ENCODE results near the gene CSTF1. TPM values are rescaled to one million over a fixed set of nuclear protein-coding genes. Genes with fewer than 3 reads are reported as not detected.

The CSTF1 gene
- total RNA-seq, 1 experiment from 2014 or later: 44.5 TPM

DNA sequence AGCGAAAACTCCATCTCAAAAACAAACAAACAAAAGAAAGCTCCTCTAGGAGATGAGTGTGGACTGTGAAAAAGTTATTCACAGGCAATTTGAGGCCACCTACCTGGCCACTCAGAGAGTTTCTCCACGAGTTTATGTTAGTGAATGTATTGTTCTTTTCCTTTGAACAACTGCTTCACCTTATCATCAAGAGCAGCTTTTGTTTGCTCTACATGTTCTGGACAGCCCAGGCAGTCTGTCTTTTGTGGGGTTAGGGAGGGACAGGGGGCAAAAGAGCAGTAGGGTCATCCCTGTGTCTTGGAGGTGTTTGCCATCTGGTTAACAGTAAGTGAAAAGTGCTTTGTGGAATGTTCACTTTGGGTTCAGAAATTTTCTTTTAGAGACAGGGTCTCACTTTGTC lies 27.6 kb downstream of the CSTF1 start:
- Histone ChIP-seq H3K9ac (ENCODE audit: low read length) (no peak overlapping the region), H4K20me1 (ENCODE audit: insufficient read depth) (no peaks in the 10 kb centered on the region), H3K27ac (ENCODE audit: low read depth, low read length) (no peak overlapping the region), H2AFZ (ENCODE audit: low read depth, low read length, poor library complexity, severe bottlenecking) (no peak overlapping the region), H3K79me2 (ENCODE audit: insufficient read depth, low read length) (no peaks in the 10 kb centered on the region), H3K4me1 (ENCODE audit: control insufficient read depth in 1 of 2, insufficient read depth in 2 of 2, low read length in 2 of 2) (peaks cover 15 to 21% of the 10 kb centered on the region in 2 experiments), H3K4me3 (replicated peaks in 1 of 2; ENCODE audit: low read depth in 1 of 2, low read length in 2 of 2) (no peak overlapping the region), H3K27me3 (ENCODE audit: insufficient read depth, low read length) (no peaks in the 10 kb centered on the region), H3K4me2 (ENCODE audit: low read length) (no peak overlapping the region), H3K9me2 (ENCODE audit: insufficient read depth) (no peaks in the 10 kb centered on the region), H3K9me3 (ENCODE audit: control insufficient read depth in 1 of 2, insufficient read depth in 1 of 2, low read depth in 1 of 2, low read length in 2 of 2) (no peaks in the 10 kb centered on the region), H3K36me3 (ENCODE audit: control insufficient read depth in 1 of 2, insufficient read depth in 2 of 2, low read length in 2 of 2) (no peaks in the 10 kb centered on the region)
- BruUV-seq (replicated peaks): no TSS peak
- ATAC-seq (no peak), DNase-seq (ENCODE audit: low read depth, low spot score) (no peak)
- ChIA-PET CTCF (no interaction called here), RAD21 (ENCODE audit: low non-redundant PET in 1 of 2, low total read pairs in 2 of 2, uncharacterized antibody in 2 of 2, unreplicated experiment in 2 of 2) (no interaction called here), POLR2A (no interaction called here)
- intact Hi-C loops (cut with micrococcal nuclease): no loop called here
- TF ChIP-seq REST (IDR thresholded peaks at IDR 0.05; ENCODE audit: low read depth) (no peak), CTCF (IDR thresholded peaks at IDR 0.05 in 2 of 3, conservative IDR thresholded peaks at IDR 0.05 in 1 of 3; ENCODE audit: borderline replicate concordance in 1 of 3, insufficient read depth in 1 of 3, low read depth in 2 of 3, low read length in 2 of 3) (no peak), ATF3 (IDR thresholded peaks at IDR 0.05) (no peak), SIN3A (IDR thresholded peaks at IDR 0.05; ENCODE audit: low read depth) (no peak), EGR1 (IDR thresholded peaks at IDR 0.05; ENCODE audit: low read depth) (no peak), TCF7L2 (IDR thresholded peaks at IDR 0.05; ENCODE audit: borderline replicate concordance, extremely low read depth, insufficient read depth, insufficient read length) (no peak), ZNF274 (IDR thresholded peaks at IDR 0.05; ENCODE audit: low read depth, low read length) (no peak), EZH2 (IDR thresholded peaks at IDR 0.05) (no peak), SP1 (IDR thresholded peaks at IDR 0.05; ENCODE audit: low read depth) (no peak), SRF (IDR thresholded peaks at IDR 0.05; ENCODE audit: low read depth) (no peak), JUND (IDR thresholded peaks at IDR 0.05) (no peak)
- TF ChIP-seq, protein P1, sequence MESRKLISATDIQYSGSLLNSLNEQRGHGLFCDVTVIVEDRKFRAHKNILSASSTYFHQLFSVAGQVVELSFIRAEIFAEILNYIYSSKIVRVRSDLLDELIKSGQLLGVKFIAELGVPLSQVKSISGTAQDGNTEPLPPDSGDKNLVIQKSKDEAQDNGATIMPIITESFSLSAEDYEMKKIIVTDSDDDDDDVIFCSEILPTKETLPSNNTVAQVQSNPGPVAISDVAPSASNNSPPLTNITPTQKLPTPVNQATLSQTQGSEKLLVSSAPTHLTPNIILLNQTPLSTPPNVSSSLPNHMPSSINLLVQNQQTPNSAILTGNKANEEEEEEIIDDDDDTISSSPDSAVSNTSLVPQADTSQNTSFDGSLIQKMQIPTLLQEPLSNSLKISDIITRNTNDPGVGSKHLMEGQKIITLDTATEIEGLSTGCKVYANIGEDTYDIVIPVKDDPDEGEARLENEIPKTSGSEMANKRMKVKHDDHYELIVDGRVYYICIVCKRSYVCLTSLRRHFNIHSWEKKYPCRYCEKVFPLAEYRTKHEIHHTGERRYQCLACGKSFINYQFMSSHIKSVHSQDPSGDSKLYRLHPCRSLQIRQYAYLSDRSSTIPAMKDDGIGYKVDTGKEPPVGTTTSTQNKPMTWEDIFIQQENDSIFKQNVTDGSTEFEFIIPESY (IDR thresholded peaks at IDR 0.05; ENCODE audit: extremely low read depth, insufficient replicate concordance, low read length): no peak
